GM12865 (cell line): ENCODE measurements around the gene VSIR.

Source experiments
- DNase-seq: peaks from one replicate; pipeline ENCODE4 v3.0.0; 2010; ENCODE audit warnings: low read depth
- H3K4me3 ChIP-seq: 2 replicates; pipeline ENCODE4 v1.5.1; 2011; ENCODE audit warnings: mild to moderate bottlenecking, low read depth, low read length, control low read depth
- TF ChIP-seq, protein P1 (sequence below): IDR thresholded peaks from 2 replicates; pipeline ENCODE4 v1.5.1; 2011; ENCODE audit warnings: low read length, control low read depth, low read depth, inconsistent platforms; ENCODE audit not compliant: insufficient read depth; ENCODE audit errors: missing control alignments

VSIR gene

GRCh38 chr10:71720288-71720687, 53.0 kb downstream of the VSIR start:
- TF ChIP-seq, protein P1, sequence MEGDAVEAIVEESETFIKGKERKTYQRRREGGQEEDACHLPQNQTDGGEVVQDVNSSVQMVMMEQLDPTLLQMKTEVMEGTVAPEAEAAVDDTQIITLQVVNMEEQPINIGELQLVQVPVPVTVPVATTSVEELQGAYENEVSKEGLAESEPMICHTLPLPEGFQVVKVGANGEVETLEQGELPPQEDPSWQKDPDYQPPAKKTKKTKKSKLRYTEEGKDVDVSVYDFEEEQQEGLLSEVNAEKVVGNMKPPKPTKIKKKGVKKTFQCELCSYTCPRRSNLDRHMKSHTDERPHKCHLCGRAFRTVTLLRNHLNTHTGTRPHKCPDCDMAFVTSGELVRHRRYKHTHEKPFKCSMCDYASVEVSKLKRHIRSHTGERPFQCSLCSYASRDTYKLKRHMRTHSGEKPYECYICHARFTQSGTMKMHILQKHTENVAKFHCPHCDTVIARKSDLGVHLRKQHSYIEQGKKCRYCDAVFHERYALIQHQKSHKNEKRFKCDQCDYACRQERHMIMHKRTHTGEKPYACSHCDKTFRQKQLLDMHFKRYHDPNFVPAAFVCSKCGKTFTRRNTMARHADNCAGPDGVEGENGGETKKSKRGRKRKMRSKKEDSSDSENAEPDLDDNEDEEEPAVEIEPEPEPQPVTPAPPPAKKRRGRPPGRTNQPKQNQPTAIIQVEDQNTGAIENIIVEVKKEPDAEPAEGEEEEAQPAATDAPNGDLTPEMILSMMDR = no peak
- H3K4me3 ChIP-seq = no peak overlapping the region
- no peak for DNase-seq

DNA sequence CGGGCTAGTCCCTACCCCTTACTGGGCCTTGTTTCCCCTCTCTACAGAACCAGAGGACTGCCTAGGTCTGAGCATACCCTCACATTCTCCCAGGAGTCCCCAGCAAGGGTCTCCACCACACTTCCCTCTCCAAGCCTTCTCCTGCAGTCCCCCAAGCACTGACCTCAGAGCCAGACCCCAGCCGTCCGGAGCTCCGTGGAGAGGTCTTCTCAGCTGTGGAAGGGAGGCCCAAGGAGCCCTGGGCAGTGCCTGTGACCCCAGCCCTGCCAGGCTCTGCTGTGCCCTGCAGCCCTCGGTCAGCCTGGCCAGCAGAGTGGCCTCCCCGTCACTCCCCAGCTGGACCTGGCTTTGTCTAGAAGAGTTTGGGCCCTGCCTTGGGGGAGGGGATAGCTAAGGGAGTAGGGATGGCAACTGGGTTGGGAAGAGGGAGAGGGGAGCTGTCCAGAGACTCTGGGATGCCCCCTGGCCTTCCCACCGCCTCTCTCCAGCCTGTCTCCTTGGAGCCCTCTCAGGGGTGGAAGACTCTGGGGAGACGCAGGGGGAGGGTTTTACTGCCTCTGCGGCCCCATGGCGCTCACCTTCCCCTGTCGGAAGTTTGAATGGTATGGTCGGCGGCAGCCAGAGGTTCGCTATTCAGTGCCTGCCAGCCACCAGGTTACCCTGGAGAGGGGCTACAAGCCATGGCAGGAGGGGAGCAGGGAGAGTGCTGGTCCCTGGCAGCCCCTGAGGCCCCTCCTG, 53.7 kb downstream of the VSIR start, which contains the start of gene C10orf105:
Gene C10orf105 (minus strand): TSS at position 315 of the 738 bp plus-strand sequence. CDS start 3,441 bp downstream, outside the sequence.
- no peak within 1 kb of the TSS for H3K4me3 ChIP-seq
- no peak for DNase-seq
- TF ChIP-seq, protein P1 = no peak

- TF ChIP-seq, protein P1 = no peak
- no peak overlapping the region for H3K4me3 ChIP-seq
- no peak for DNase-seq
These were observed 54.3 kb downstream of the VSIR start for GRCh38 chr10:71719042-71719441.

DNA sequence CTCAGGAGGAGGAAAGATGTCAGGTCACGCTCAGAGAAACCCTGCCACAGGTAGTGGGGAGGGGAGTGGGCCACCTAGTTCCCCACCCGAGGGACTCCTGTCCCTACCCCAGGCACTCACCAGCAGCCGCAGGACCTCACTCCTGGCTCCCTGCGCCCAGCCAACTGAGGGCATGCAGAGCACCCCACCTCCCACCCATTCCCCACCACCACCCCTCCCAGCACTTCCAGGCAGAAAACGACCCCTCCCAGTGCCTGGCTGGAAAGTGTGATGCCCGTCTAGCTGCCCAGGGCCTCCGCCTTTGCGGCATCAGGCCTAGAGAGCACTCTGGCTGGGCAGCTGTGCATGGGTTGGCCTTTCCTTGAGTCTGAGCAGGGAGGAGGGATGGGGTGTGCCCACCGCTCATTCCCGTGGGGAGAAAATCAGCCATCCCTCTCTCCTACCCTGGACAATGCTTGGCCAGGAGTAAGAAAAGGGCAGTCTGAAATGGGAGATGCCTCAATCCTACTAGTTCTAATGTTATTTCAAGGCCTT, 55.1 kb downstream of the VSIR start:
- DNase-seq = no peak
- H3K4me3 ChIP-seq = no peak overlapping the region
- TF ChIP-seq, protein P1 = no peak

DNA sequence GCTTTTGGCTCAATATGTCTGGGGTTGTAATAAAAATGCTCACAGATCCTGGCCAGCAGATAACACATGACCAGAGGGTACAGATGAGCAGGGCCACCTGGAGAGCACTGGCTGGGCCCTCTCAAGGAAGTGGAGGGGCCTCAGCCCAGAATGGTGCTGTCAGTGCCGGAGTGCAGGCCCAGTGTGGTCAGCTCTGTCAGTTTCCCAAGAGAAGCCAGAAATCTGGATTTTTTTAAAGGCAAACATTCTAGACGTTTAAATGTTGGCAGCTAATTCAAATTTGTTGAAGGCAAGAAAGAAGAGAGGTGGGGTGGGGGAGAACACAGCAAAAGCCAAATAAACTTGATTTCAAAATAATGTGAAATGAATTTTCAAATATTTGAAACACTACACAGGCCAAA, 55.8 kb downstream of the VSIR start:
- no peak for DNase-seq
- H3K4me3 ChIP-seq = no peak overlapping the region
- TF ChIP-seq, protein P1 = no peak

DNA sequence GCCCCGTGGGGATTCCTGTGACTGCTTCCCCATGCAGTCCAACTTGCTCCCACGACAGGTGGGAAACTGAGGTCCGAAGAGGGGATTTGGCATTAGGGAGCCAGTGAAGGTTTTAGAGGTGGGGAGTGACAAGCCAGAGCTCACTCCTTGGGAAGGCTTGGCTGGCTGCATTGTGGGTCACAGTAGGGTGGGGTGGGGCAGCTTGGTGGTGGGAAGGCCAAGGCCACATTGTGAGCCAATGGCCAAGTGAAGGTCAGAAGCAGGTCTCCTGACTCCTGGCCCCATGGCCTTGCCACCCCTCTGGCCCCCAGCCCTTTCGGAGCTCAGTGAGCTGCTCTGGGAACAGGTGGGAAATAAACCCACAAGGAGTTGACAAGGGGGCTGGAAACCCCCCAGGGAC, 56.3 kb downstream of the VSIR start:
- TF ChIP-seq, protein P1 = no peak
- DNase-seq = no peak
- H3K4me3 ChIP-seq = no peak overlapping the region
